Mesothelial cell of epicardium (in vitro differentiated cells): ENCODE results near the gene ATP8A1. TPM values are rescaled to one million over a fixed set of nuclear protein-coding genes. Genes with fewer than 3 reads are reported as not detected.

Source experiments
- DNase-seq, 2 experiments: peaks; one replicate each; pipeline ENCODE4 v3.0.0; 2021; ENCODE audit warnings: low spot score in 2 of 2; ENCODE audit not compliant: unreplicated experiment in 2 of 2
- H3K27ac Mint-ChIP-seq: 2 replicates; pipeline ENCODE4 v1.8.0; 2021; ENCODE audit warnings: mixed read lengths
- H3K27me3 Mint-ChIP-seq: 2 replicates; pipeline ENCODE4 v1.8.0; 2021; ENCODE audit warnings: low read depth, mixed read lengths
- H3K36me3 Mint-ChIP-seq: 2 replicates; pipeline ENCODE4 v1.8.0; 2021; ENCODE audit warnings: mixed read lengths
- H3K4me1 Mint-ChIP-seq: 2 replicates; pipeline ENCODE4 v1.8.0; 2021; ENCODE audit warnings: mixed read lengths
- H3K4me3 Mint-ChIP-seq: 2 replicates; pipeline ENCODE4 v1.8.0; 2021; ENCODE audit warnings: mild to moderate bottlenecking, moderate library complexity, mixed read lengths
- H3K9me3 Mint-ChIP-seq: 2 replicates; pipeline ENCODE4 v1.8.0; 2021; ENCODE audit warnings: mixed read lengths
- total RNA-seq: library from RNA; stranded (reverse); gene quantifications from 3 replicates; pipeline ENCODE4 v1.2.1, GENCODE V29; 2021
- TF ChIP-seq, protein P1 (sequence below): fragments of 200-600 bp; sonication (generic); IDR thresholded peaks from one replicate; pipeline ENCODE4 v1.5.0; 2021; ENCODE audit warnings: antibody characterized with exemption; ENCODE audit not compliant: unreplicated experiment

Gene ATP8A1
- total RNA-seq, 1 donor from 2014 or later = 15.7 TPM

DNA sequence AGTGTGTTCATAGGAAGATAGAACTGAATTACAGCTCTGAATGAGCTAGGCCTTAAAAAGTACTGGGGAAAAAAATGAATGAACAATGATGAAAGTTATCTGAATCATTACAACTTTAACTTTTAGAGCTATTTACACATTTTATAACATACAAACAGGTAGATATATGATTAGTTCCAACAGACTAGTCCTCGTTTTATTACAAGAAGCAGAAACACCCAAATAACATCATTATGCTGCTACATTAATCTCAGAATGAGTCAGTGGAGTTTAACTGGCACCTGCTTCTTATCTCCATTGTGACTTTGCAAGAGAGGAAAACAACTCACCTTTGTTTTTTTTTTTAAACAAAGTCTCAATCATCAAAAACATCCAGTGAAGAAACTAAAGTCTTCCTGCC is 15.2 kb downstream of the ATP8A1 start:
- H3K4me1 Mint-ChIP-seq = peaks cover 3% of the 10 kb centered on the region
- TF ChIP-seq, protein P1, sequence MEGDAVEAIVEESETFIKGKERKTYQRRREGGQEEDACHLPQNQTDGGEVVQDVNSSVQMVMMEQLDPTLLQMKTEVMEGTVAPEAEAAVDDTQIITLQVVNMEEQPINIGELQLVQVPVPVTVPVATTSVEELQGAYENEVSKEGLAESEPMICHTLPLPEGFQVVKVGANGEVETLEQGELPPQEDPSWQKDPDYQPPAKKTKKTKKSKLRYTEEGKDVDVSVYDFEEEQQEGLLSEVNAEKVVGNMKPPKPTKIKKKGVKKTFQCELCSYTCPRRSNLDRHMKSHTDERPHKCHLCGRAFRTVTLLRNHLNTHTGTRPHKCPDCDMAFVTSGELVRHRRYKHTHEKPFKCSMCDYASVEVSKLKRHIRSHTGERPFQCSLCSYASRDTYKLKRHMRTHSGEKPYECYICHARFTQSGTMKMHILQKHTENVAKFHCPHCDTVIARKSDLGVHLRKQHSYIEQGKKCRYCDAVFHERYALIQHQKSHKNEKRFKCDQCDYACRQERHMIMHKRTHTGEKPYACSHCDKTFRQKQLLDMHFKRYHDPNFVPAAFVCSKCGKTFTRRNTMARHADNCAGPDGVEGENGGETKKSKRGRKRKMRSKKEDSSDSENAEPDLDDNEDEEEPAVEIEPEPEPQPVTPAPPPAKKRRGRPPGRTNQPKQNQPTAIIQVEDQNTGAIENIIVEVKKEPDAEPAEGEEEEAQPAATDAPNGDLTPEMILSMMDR = no peak
- no peaks in the 10 kb centered on the region for H3K36me3 Mint-ChIP-seq
- H3K4me3 Mint-ChIP-seq = no peak overlapping the region
- no peak overlapping the region for H3K27ac Mint-ChIP-seq
- peaks cover 2% of the 10 kb centered on the region for H3K27me3 Mint-ChIP-seq
- no peaks in the 10 kb centered on the region for H3K9me3 Mint-ChIP-seq
- DNase-seq = no peak

DNA sequence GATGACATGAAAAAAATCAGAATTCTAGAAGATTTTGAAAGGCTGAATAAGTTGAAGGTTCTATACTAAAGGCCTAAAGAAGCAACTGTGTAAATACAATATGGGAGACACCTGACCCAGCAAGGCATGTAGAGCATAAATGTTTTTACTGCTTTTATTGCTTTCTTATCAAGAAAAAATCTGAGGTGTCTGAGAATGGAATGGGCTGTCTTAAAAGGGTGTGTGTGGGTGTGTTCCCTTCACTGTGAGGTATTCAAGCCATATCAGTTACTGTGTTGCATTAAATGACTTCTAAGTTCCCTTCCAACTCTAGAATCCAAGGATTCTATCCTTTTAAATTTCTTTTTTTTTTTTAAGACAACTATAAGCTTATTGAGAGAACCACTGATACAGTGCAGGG is 15.7 kb downstream of the ATP8A1 start:
- Mint-ChIP-seq H3K36me3 (no peaks in the 10 kb centered on the region), H3K4me3 (no peak overlapping the region), H3K9me3 (no peaks in the 10 kb centered on the region), H3K4me1 (peaks cover 3% of the 10 kb centered on the region), H3K27ac (no peak overlapping the region), H3K27me3 (peaks cover 2% of the 10 kb centered on the region)
- DNase-seq = no peak
- TF ChIP-seq, protein P1 = no peak

DNA sequence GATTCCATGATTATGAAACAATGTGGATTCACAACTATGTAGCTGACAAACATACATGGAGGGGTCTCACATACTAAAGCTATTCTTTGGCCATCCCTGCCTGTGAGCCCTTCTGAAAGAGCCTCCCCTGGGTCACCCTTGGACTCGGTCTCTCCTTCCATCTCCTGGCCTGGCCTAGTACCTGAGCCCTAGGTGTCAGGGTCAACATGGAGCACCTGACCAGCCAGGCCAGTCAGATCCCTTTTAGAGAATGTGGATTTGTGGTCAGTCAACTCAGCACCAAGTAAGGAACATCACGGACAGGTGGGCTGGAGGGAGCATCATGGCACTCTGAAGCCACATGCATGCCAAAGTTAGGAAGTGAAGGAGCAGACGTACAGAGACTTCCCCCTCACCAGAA is 16.3 kb downstream of the ATP8A1 start:
- Mint-ChIP-seq H3K9me3 (no peaks in the 10 kb centered on the region), H3K4me1 (peaks cover 3% of the 10 kb centered on the region), H3K27ac (no peak overlapping the region), H3K27me3 (peaks cover 2% of the 10 kb centered on the region), H3K36me3 (no peaks in the 10 kb centered on the region), H3K4me3 (no peak overlapping the region)
- TF ChIP-seq, protein P1 = no peak
- no peak for DNase-seq

DNA sequence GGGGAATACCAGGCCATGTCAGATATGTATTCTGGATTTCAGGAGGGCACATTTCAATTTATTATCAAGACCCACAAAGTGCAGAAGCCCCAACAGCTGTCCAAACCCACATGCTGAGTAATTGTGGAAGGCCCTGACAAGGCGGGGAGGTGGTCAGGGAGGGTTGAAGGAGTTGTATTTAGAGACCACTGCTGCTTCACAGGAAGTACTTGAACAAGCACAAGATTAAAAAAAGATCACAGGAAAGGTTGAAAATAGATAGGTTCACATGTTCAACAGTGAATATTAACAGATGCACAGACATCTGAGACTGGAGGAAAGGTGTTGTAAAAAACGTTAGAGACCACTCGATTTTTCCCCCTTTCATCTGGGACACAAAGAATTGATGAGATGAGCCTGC is 17.9 kb downstream of the ATP8A1 start:
- peaks cover 3% of the 10 kb centered on the region for H3K4me1 Mint-ChIP-seq
- no peak overlapping the region for H3K4me3 Mint-ChIP-seq
- H3K36me3 Mint-ChIP-seq = no peaks in the 10 kb centered on the region
- no peaks in the 10 kb centered on the region for H3K9me3 Mint-ChIP-seq
- H3K27me3 Mint-ChIP-seq = peaks cover 2% of the 10 kb centered on the region
- DNase-seq = no peak
- TF ChIP-seq, protein P1 = no peak
- H3K27ac Mint-ChIP-seq = no peak overlapping the region

DNA sequence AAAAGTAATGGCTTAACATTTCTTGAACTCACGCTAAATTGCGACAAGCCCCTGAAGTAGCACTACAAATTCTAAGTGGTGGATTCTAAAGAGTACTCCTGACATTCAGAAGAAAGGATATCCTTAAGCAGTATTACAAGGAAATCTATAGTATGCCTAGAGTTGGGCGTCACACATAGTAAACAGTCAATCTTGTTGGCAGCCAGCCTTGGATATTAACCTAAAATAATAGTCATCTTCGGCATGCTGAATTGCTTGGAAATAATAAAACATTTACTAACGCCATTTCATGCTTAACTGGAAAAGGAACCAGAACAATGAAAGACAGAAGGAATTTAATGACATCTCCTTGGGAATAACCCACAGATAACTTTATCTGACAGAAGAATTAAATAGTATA is 18.6 kb downstream of the ATP8A1 start:
- H3K27me3 Mint-ChIP-seq = peaks cover 4% of the 10 kb centered on the region
- H3K27ac Mint-ChIP-seq = no peak overlapping the region
- TF ChIP-seq, protein P1 = no peak
- no peaks in the 10 kb centered on the region for H3K9me3 Mint-ChIP-seq
- peaks cover 3% of the 10 kb centered on the region for H3K4me1 Mint-ChIP-seq
- no peaks in the 10 kb centered on the region for H3K36me3 Mint-ChIP-seq
- DNase-seq = no peak
- H3K4me3 Mint-ChIP-seq = no peak overlapping the region

DNA sequence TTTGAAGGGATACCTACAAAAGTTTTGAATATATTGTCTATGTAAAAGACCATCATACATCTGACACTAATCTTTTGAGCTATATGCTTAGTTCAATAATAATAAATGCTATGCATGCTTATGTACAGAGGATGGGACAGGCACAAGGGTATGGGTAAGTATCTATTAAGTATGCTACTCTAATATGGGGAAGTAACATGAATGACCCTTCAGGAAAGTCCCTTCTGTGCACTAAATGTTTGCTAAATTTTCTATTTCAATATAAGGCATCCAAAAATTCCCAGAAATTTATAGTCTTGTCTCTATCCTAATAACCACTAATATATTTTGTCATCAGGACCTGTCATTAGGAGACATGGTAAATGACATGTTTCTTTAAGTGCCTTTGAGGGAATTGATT is 19.0 kb downstream of the ATP8A1 start:
- Mint-ChIP-seq H3K27me3 (peaks cover 4% of the 10 kb centered on the region), H3K36me3 (no peaks in the 10 kb centered on the region), H3K4me1 (peaks cover 3% of the 10 kb centered on the region), H3K4me3 (no peak overlapping the region), H3K27ac (no peak overlapping the region), H3K9me3 (no peaks in the 10 kb centered on the region)
- TF ChIP-seq, protein P1 = no peak
- no peak for DNase-seq
